Thyroid gland (tissue), 4 donors: Measurements from ENCODE around the gene ANKRD28. TPM values are rescaled to one million over a fixed set of nuclear protein-coding genes. Genes with fewer than 3 reads are reported as not detected.
"Not testable (repeated sequence)": the region's sequence is repeated elsewhere in the genome, so short reads cannot be mapped to it uniquely, and the experiment has no call there.

Experiments used
- DNase-seq, 2 donors: peaks; one replicate each; pipeline ENCODE4 v3.0.0-alpha.2; 2019
- H3K27ac ChIP-seq, 3 donors: fragments of 200-600 bp; sonication (generic); 1 replicate in 2 of 3; 2 replicates in 1 of 3; pipeline ENCODE4 v1.5.1; 2016 to 2019; ENCODE audit warnings: mild to moderate bottlenecking in 1 of 3, moderate library complexity in 1 of 3
- H3K27me3 ChIP-seq: fragments of 200-600 bp; sonication (generic); one replicate; pipeline ENCODE4 v1.5.1; 2019
- H3K36me3 ChIP-seq, 2 donors: fragments of 200-600 bp; sonication (generic); one replicate each; pipeline ENCODE4 v1.5.1; 2016 to 2019
- H3K4me1 ChIP-seq, 2 donors: fragments of 200-600 bp; sonication (generic); one replicate each; pipeline ENCODE4 v1.5.1; 2017 to 2019
- H3K4me3 ChIP-seq, 3 donors: fragments of 200-600 bp; sonication (generic); replicated peaks in 1 of 3; 1 replicate in 2 of 3; 2 replicates in 1 of 3; pipeline ENCODE4 v1.5.1; 2016; ENCODE audit warnings: mild to moderate bottlenecking in 1 of 3
- H3K9me3 ChIP-seq: fragments of 200-600 bp; sonication (generic); one replicate; pipeline ENCODE4 v1.5.1; 2017
- CTCF ChIP-seq, 6 experiments: fragments of 200-600 bp in 3 of 6; fragments of 450-650 bp in 3 of 6; sonication (generic) in 3 of 6; IDR thresholded peaks; one replicate each; pipeline ENCODE4 v1.5.1; 2016 to 2019; ENCODE audit warnings: antibody characterized with exemption in 6 of 6, mild to moderate bottlenecking in 2 of 6, inconsistent platforms in 1 of 6, moderate library complexity in 1 of 6
- POLR2A ChIP-seq, 2 donors: fragments of 450-650 bp; IDR thresholded peaks; one replicate each; pipeline ENCODE4 v1.6.1; 2017; ENCODE audit warnings: antibody characterized with exemption in 2 of 2, mild to moderate bottlenecking in 2 of 2, moderate library complexity in 1 of 2
- WGBS, 2 donors: methylation state at CpG; one replicate each; pipeline ENCODE4 v1.1.5; 2017; 5-methylcytosine and 5-hydroxymethylcytosine counted together
- intact Hi-C: fragments of 100-400 bp; cut with DNase I; formaldehyde crosslinking; loops from one replicate; pipeline ENCODE4 v1.15.1; 2023
- total RNA-seq, 4 donors: library from RNA; depleted of rRNA; stranded (reverse); fragments of >200 nt; gene quantifications; one replicate each; pipeline ENCODE4 v1.2.3, GENCODE V29; 2016

ANKRD28 gene
- total RNA-seq, 4 donors from 2014 or later = 61.3 to 83.3 (median 72.7) TPM

- no peaks in the 10 kb centered on the region for H3K9me3 ChIP-seq
- H3K27ac ChIP-seq = no peak overlapping the region
- 95 to 96% methylated on average over 2 of the region's 2 CpGs for WGBS, 2 donors
- no peaks in the 10 kb centered on the region for H3K36me3 ChIP-seq
- H3K4me3 ChIP-seq = no peak overlapping the region
- TF ChIP-seq POLR2A (IDR thresholded peaks at IDR 0.05) (no peak), CTCF (IDR thresholded peaks at IDR 0.05) (no peak)
- intact Hi-C loops = no loop called here
- no peak for DNase-seq
- H3K27me3 ChIP-seq = no peaks in the 10 kb centered on the region
- peaks cover 11 to 23% of the 10 kb centered on the region in 2 donors for H3K4me1 ChIP-seq
Measured at GRCh38 chr3:15778332-15778858, 19.4 kb downstream of the ANKRD28 start.

- DNase-seq, H3K4me1 ChIP-seq, H3K27ac ChIP-seq, H3K27me3 ChIP-seq, H3K4me3 ChIP-seq, intact Hi-C loops, H3K36me3 ChIP-seq, H3K9me3 ChIP-seq: not testable (repeated sequence)
- 92 to 93% methylated on average over 6 of the region's 6 CpGs for WGBS, 2 donors
Measured at GRCh38 chr3:15774931-15775560, 22.7 kb downstream of the ANKRD28 start.

GRCh38 chr3:15771444-15771843 is 26.3 kb downstream of the ANKRD28 start:
- Histone ChIP-seq H3K36me3 (no peaks in the 10 kb centered on the region), H3K4me1 (peaks cover 26 to 37% of the 10 kb centered on the region in 2 donors), H3K9me3 (no peaks in the 10 kb centered on the region), H3K27me3 (no peaks in the 10 kb centered on the region), H3K27ac (no peak overlapping the region), H3K4me3 (no peak overlapping the region)
- intact Hi-C loops = no loop called here
- no peak for DNase-seq
- TF ChIP-seq POLR2A (IDR thresholded peaks at IDR 0.05) (no peak), CTCF (IDR thresholded peaks at IDR 0.05) (no peak)
- WGBS, 2 donors = 69 to 87% methylated on average over 1 of the region's 1 CpG

GRCh38 chr3:15769256-15769915 is 28.4 kb downstream of the ANKRD28 start:
- Histone ChIP-seq H3K9me3 (no peaks in the 10 kb centered on the region), H3K4me3 (no peak overlapping the region), H3K27me3 (no peaks in the 10 kb centered on the region), H3K36me3 (no peaks in the 10 kb centered on the region), H3K4me1 (peaks cover 29 to 30% of the 10 kb centered on the region in 2 donors), H3K27ac (peak overlapping the region in 1 of 3 donors; percentile 39)
- DNase-seq = no peak
- 91 to 92% methylated on average over 2 of the region's 2 CpGs for WGBS, 2 donors
- intact Hi-C loops = no loop called here
- TF ChIP-seq CTCF (IDR thresholded peaks at IDR 0.05) = no peak
- TF ChIP-seq POLR2A (IDR thresholded peaks at IDR 0.05) = no peak

- 71 to 74% methylated on average over 5 of the region's 5 CpGs for WGBS, 2 donors
- Histone ChIP-seq H3K27me3 (no peaks in the 10 kb centered on the region), H3K27ac (peak overlapping the region in 2 of 3 donors; percentile 39 to 58)
Measured at GRCh38 chr3:15768421-15769255, 29.1 kb downstream of the ANKRD28 start.

More at GRCh38 chr3:15768421-15769255, 29.1 kb downstream of the ANKRD28 start:
- peak; percentile 63 to 75 for DNase-seq
- Histone ChIP-seq H3K36me3 (no peaks in the 10 kb centered on the region), H3K4me1 (peaks cover 29 to 30% of the 10 kb centered on the region in 2 donors), H3K4me3 (no peak overlapping the region), H3K9me3 (no peaks in the 10 kb centered on the region)
- TF ChIP-seq POLR2A (IDR thresholded peaks at IDR 0.05) = no peak
- TF ChIP-seq CTCF (IDR thresholded peaks at IDR 0.05) = no peak
- intact Hi-C loops = no loop called here
